NCI-H1694 treated with DMSO at 0.1 percent for 48 hours (cell line): ENCODE data around the gene SCAI.
"Not testable (repeated sequence)": the region's sequence is repeated elsewhere in the genome, so short reads cannot be mapped to it uniquely, and the experiment has no call there.

Experiments used
- DNase-seq: peaks from one replicate; lab custom pipeline; 2025; lab: John Stamatoyannopoulos, UW

SCAI gene

DNA sequence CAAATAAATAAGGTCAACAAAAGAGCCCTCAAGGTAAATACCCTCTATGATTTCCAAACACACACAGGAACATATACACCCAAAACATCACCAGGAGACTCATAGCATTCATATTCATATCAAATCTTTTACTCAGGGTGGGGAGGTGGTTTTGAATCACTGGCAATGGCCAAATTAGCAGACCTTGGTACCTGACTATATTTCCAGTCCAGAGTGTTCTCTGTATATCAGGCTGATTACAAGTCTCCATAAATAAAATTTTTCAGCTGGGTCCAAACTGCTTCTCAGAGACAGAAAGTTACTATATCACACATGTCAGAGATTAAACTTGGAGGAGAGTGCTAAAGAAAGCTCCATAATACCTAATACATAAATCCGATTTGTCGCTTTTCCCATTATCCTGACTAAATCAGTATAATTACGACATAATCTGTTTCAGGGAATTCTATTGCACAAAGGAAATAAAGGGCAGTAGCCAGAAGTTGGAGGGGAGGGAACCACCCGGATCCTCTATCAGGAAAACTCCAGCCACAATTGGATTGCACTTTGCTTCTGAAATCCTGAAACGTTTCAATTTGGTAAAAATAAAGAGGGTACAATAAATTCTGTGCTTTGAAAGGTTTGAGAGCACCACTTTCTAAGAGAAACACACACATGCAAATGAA is 195.5 kb downstream of the SCAI start:
- no peak for DNase-seq

DNA sequence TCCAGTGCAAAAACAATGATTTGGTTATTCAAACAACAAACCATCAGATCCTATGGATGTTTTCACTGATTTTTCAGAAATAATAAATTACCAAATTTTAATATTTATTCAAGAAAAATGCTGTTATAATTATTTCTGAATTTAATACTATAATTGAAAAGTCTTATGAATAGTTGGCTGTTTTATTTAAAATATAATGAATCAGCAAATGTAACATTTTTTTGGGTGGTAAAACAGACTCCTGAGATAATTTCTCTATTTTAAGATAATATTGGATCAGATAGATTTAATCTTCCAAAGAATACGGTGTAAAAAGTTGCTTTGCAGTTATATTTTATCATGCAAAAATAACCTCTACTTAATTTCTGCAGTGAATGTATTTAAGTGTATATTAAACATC is 197.2 kb downstream of the SCAI start:
- DNase-seq = no peak

DNA sequence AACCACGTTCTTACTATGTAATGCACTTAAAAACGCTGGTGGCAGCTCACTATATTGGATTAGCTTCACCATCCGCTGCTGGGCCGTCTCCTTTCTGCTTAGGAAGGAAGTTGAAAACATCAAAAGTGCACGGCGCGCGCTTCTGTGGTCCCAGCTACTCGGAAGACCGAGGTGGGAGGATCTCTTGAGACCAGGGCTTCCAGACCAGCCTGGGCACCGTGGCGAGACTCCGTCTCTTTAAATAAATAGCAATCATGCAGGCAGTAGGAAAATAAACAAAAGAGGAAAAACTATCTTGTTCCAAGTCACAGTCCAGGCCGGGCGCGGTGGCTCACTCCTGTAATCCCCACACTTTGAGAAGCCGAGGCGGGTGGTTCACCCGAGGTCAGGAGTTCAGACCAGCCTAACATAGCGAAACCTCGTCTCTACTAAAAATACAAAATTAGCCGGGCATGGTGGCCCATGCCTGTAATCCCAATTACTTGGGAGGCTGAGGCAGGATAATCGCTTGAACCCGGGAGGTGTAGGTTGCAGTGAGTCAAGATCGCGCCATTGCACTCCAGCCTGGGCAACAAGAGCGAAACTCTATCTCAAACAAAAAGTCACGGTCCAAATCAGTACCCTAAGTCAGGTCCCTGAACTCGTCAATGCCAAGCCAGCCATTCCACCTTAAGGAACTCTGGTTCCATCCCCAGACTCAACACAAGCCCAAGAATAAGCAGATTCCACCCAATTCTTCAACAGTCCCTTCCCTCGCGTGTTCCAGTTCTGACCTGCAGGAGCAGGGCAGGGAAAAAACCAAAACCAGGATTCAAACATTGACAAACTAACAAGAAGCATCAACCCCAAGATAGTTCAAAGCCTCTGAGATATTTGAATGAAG is 201.4 kb downstream of the SCAI start:
- DNase-seq = no peak

DNA sequence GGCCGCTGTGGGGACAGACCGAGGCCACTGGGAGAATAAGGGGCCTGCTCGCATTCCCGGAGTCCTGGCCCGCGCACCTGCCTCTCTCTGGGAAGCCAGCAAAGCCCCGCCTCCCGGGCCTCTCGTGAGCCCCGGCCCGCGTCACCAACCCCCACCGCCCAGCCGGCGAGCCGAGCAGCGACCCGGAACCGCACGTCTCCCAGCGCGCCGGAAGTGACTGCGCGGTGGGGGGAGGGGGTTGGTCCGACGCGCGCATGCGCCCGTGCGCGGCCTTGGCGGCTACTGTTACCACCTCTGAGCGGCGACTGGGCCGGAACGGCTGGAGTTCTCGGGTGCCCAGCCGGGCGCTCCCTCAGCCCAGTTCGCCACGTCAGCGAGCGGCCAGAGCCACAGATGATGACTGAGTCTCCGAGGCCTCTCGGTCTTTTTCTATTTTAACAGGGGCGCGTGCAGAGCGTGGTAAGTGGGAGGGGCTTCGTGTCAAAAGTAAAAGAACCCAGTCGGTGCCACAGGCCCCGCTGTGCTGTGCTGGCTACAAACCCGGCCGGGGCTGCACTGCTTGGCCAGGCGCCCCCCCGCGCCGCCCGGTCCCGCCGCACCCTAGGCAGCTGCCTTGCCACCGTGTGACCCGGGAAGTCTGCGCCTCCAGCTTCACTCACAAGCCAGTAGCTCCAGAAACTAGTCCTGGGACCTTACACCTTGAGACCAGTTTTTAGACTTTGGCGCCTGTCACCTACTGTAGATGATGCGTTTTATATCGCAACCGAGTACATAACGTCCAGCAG is 202.2 kb downstream of the SCAI start, which contains the start of gene GOLGA1:
GOLGA1 (minus strand) TSS at position 190 of the 785 bp plus-strand sequence. CDS start 2,372 bp downstream, outside the sequence.
- peak; percentile 63 for DNase-seq

DNA sequence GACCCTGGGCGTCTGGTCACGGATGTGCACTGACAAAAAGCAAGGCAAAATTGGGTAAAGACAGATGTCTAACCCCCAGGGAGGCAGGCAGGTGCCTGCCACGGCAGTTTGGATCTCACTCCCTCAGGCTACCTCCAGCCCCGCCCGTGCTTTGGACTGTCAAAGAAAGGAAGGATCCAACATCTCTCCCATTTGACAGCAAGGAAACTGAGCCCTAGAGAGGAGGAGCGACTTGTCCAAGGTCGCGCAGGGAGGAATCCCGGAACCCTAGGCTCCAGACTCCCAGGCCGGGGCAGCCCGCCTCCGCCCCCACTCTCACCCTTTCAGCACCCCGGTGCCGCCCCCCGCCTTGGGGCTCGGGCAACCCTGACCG is 202.8 kb downstream of the SCAI start:
- DNase-seq = no peak

DNA sequence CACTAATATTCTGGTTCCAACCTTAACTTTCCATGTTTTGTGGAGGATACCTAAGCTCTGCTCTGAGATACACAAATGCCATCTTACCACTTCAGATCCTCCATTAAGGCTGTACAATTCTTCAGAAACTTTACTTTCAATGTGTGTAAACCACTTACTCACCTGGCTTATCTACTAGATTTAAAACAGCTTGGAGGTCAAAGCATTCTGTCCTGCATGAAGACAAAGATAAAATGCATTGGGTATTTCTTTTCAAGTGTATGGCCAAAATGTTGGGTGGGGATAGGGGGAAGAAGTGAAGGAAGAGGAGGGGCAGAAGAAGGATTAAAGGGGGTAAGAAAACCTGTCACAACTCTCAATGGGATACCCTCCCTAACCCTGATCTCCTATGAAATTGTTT is 203.4 kb downstream of the SCAI start:
- no peak for DNase-seq

DNA sequence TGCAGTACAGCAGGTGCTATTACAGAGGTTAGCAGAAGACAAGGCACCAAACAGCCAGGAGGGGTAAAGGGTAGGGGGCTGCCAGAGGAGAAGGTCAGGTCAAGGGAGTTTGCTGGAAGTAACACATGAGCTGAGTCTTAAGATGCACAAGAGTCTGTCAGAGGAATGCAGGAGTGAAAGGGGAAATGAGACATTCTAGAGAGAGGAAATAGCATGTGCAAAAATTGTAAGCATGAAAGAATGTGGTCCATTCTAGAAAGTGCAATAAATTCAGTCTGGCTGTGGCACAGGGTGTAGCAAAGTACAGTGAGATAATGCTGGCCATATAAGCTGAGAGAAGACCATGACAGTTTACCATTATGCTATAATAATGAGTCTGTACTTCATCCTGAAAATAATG is 209.0 kb downstream of the SCAI start:
- no peak for DNase-seq

DNA sequence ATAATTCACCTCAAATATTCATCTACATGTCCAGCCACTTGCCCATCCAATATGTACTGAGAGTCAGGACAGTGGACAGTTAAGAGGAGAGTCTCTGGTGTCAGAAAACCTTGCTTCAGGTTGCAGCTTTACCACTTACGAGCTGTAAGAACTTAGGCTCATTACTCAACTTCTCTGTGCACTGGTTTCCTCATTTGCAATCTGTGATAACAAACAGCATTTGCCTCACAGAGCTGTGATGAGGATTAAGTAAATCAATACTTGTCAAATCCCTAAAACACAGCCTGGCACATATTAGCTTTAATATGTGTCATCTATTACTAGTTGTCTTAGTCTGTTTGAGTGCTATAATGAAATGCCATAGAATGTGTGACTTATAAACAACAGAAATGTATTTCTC is 211.0 kb downstream of the SCAI start:
- no peak for DNase-seq

DNA sequence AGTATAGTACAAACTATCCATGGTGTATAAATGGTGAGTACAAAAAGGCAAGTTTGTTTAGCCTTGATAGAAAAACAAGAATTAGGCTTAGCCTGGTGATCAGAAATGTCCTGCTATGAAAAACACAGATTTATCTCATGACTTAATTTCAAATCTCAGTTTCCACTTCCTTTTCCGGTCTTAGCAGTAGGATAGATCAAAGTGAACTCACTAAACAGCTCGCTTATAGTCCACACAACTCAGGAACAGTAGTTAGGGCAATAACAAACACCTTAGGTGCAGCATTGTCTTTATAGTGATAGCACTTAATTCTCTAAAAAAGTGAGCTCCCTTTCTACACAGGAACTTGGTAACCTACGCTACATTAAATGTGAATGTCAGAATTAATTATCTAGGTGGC is 213.9 kb downstream of the SCAI start:
- no peak for DNase-seq

DNA sequence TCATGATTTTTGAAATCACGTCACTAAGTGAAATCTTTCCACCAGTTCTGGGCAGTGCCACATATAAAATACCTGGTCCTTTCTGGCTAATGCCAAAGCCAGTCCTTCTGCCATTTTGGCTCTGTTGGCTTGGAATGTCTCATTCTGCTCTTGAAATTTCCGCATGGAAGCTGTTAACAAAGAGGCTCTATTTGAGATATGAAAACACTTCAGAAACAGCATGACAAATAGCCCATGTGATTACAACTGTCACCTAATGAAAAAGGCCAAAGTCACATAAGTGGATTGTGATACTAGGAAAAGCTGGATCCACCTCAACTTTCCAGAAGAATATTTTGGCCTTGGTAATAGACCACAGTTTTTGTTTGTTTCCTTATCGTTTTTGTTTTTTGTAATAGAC is 215.2 kb downstream of the SCAI start:
- no peak for DNase-seq

DNA sequence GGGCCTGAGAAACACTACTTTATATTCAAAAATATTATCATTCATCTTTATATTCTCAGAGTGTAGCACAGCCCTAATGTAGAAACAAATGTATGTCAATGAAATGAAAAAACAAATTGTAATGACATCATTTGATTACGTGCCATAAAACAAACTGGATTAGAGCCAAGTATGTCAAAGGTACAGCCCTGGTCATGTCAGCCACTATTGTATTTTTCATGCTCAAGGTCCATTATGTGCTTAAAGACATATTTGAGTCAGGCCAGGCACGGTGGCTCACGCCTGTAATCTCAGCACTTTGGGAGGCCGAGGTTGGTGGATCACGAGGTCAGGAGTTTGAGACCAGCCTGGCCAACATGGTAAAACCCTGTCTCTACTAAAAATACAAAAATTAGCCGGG is 222.9 kb downstream of the SCAI start:
- DNase-seq = not testable (repeated sequence)

DNA sequence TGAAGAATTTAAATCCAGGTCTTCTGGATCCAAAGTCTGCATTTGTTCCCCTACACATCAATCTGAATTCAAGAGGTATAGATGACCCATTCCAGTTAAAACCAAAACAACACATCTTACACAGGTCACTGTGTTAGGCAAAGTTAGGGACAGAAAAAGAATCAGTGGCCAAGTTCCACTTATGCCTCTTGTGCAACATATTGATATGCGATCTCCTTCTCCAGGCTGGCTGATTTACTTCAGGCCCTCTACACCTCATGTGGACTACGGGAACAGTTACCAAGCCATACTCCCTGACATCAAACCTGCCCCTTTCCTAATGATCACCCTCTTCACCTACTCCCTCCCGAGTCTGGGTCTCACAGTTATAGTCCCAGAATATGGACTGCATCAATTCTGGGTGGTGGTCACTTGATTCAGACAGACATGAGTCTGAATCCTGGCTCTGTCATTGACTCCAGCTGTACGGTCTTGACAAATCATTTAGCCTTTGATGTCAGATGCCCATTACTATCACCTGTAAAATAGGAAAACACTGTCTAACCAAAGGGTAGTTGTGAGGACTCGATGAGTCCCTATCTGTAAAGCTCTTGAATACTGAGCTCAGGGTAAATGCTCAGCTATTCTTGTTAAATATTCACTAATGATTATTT is 228.4 kb downstream of the SCAI start:
- no peak for DNase-seq

DNA sequence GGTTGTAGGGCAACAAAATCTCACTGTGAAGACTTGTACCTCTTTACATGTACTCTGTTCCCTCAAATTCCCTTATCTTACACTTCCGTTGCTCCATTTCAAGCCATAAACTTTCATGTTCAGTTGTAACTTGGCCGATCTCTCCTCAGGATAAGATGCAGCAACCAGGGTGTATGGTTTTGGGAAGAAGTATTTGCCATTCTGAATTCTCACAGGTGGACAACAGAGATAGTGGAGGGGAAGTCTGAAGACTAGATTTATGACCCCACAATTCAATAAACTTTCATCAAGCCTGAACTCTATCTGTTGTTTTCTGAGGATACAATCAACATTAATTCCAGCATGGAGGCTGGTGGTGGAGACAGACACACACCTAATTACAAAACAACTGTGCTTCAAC is 229.9 kb downstream of the SCAI start:
- no peak for DNase-seq

DNA sequence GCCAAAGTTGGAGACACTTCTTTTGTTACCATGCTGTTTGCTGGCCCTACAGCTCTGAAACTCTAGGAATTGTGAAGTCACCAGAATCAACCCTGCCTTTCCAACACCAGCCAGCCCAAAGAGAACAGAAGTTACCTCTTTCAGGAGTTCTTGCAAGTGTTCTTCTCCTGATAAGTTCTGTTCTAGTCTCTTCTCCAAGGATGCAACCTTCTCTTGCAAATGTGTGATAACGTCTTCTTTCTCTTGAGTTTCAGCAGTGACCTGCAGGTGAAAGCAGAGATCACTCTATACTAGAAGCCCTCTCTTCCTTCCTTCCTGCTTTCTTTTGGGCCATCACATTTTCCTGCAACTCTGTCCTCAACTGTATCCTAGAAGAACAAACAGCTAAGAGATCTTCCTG is 231.6 kb downstream of the SCAI start:
- no peak for DNase-seq

DNA sequence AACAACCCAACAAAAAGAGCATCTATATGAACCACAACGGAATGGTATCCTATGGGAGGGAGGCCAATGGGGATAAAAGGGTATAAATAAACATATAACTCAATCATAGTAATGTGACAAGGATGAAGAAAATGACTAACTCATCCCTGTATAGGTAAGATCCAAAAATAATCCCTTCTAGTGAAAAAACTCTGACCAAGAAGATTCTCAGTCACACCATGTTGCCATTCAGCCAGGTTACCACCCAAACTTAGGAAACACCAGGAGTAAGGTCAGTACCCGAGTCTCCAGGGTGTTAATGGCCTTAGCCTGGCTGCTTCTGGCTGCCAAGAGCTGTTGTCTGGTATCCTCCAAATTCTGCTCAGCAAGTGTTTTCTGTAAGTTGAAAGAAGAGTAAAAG is 235.2 kb downstream of the SCAI start:
- DNase-seq = no peak

DNA sequence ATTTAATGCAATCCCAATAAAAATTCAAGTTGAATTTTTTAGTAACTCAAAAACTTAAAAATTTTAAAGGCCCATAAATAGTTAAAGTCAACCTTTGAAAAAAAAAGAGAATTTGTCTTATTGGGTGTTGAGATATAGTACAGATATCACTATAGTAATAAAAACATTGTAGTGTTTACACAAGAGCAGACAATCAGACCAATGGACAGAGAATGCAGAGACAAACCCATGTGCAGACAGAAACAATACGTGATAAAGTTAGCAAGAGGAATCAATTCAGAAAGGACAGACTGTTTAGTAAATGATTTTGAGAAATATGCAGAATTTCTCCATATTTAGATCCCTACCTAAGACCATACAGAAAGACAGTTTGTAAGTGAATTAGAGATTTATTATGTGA is 236.4 kb downstream of the SCAI start:
- DNase-seq = no peak

DNA sequence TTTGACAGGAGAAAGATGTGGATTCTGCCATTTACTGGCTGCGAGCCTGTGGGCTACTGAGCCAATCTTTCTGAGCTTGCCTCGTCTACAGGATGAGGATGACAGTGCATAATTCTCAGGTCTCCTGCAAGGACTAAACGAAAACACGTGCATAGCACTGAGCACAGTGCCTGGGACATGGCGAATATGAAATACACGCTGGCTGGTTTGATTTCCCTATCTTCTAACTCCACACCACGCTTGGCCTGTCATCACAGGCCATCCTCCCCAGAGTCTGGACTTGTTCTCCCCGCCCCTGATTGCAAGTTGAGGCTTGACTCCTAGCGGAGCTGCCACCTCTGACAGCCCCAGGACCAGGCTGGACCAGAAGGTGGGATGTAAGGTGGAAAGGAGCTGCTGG is 243.5 kb downstream of the SCAI start:
- DNase-seq = no peak

DNA sequence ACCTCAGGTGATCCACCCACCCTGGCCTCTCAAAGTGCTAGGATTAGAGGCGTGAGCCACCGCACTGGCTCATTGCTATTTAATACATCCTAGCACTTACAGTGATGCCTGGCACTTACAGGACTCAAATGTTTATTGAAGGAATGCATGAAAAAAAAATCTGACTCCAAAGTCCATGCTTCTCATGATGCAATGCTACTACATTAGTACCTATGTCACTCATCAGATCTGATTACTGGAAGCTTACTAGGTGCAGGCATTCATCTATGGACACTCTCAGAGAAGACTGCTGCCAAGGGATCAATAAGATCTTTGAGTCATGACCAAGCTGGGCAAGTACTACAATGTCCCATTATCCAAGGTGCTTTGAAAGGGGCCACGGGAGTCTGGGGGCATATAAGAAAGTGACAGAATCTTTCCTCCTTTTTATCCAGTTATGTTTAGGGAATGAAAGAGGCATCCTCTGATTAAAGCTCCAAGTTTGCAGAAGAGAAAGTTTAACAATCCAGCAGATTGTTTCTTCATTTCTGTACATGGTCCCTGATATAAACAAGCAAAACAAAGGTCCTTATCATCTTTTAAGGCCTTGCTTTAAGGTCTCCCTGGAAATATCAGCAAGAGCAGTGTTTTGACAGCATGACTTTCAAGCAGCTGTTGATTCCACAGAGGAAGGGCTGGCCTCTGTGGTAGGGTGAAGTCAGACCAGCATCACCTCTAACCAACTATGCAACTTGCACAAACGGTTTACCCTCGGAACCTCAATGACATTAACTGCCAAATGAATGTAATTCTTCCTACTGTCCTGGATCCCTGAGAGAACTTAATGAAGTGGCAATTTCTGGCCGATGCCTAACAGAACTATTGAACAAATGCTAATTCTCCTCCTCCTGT is 245.5 kb downstream of the SCAI start:
- DNase-seq = no peak

DNA sequence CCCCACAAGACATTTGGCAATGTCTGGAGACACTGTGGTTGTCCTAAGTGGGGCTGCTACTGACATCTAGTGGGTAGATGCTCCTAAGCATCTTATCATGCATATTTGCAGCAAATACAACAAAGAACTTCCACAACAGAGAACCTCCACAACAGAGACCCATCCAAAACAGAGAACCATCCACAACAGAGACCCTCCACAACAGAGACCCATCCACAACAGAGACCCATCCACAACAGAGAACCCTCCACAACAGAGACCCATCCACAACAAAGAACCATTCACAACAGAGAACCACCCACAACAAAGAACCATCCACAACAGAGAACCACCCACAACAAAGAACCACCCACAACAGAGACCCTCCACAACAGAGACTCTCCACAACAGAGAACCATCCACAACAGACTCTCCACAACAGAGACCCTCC is 248.6 kb downstream of the SCAI start:
- no peak for DNase-seq

DNA sequence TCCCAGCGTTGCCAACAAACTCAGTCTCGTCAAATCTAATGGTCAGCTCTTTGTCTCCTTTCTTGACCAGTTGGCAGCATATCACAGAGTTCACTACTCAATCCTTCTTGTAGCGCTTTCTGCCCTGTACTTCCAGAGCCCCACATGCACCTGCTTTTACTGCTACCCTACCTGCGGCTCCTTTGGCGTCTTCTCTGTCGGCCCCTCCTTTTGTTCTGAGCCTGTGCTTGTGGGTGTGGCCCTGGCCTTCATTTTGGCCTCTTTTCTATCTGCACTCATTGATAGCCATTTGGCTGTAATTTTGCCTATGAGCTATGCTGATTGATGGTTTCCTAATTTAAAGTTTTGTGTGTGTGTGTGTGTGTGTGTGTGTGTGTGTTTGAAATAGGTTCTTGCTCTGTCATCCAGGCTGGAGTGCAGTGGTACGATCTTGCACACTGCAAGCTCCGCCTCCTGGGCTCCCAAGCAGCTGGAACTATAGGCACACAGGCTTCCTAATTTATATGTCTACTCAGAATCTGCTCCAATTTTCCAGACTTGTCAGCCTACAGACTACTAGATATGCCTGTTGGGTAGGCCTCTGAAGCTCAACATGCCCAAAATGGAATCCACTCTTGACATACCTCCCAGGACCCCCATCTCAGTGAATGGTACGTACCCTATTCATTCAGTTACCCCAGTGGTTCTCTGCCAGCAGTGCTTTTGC is 249.1 kb downstream of the SCAI start:
- no peak for DNase-seq
